ENCODE data around the gene ERVFRD-1.

ERVFRD-1 gene

GRCh38 chr6:11054722-11055121 lies 56.8 kb downstream of the ERVFRD-1 start:
- DNase-seq (ENCODE audit: low read depth) = no peak
- no peak for TF ChIP-seq CTCF (IDR thresholded peaks at IDR 0.05; ENCODE audit: control insufficient read depth, extremely low read depth, insufficient read depth)
- H3K4me3 ChIP-seq (ENCODE audit: low read depth, low read length) = no peak overlapping the region

- no peak overlapping the region for H3K4me3 ChIP-seq (ENCODE audit: low read depth, low read length)
- no peak for TF ChIP-seq CTCF (IDR thresholded peaks at IDR 0.05; ENCODE audit: control insufficient read depth, extremely low read depth, insufficient read depth)
- no peak for DNase-seq (ENCODE audit: low read depth)
Observed at GRCh38 chr6:11053307-11053706, 58.2 kb downstream of the ERVFRD-1 start.
